ENCODE data around the gene VPS37B.

VPS37B gene

GRCh38 chr12:122888232-122888752 is 7.6 kb downstream of the VPS37B start:
- DNase-seq (ENCODE audit: low read depth): no peak
- TF ChIP-seq CTCF (IDR thresholded peaks at IDR 0.05; ENCODE audit: control insufficient read depth, insufficient read depth, low read depth, low read length, missing control alignments): no peak
- H3K4me3 ChIP-seq (ENCODE audit: control insufficient read depth, low read depth, low read length): no peak overlapping the region; the same call in 1 of the 2 replicates

GRCh38 chr12:122887819-122888212 is 8.1 kb downstream of the VPS37B start:
- H3K4me3 ChIP-seq (ENCODE audit: control insufficient read depth, low read depth, low read length): no peak overlapping the region
- TF ChIP-seq CTCF (IDR thresholded peaks at IDR 0.05; ENCODE audit: control insufficient read depth, insufficient read depth, low read depth, low read length, missing control alignments): no peak
- no peak for DNase-seq (ENCODE audit: low read depth)

- H3K4me3 ChIP-seq (ENCODE audit: control insufficient read depth, low read depth, low read length): no peak overlapping the region
- DNase-seq (ENCODE audit: low read depth): no peak
- no peak for TF ChIP-seq CTCF (IDR thresholded peaks at IDR 0.05; ENCODE audit: control insufficient read depth, insufficient read depth, low read depth, low read length, missing control alignments)
Measured at GRCh38 chr12:122886851-122887818, 8.8 kb downstream of the VPS37B start.

- H3K4me3 ChIP-seq (ENCODE audit: control insufficient read depth, low read depth, low read length): no peak overlapping the region
- no peak for TF ChIP-seq CTCF (IDR thresholded peaks at IDR 0.05; ENCODE audit: control insufficient read depth, insufficient read depth, low read depth, low read length, missing control alignments)
- no peak for DNase-seq (ENCODE audit: low read depth)
Measured at GRCh38 chr12:122886161-122886560, 9.8 kb downstream of the VPS37B start.

- no peak overlapping the region for H3K4me3 ChIP-seq (ENCODE audit: control insufficient read depth, low read depth, low read length)
- DNase-seq (ENCODE audit: low read depth): no peak
- TF ChIP-seq CTCF (IDR thresholded peaks at IDR 0.05; ENCODE audit: control insufficient read depth, insufficient read depth, low read depth, low read length, missing control alignments): no peak
Measured at GRCh38 chr12:122884860-122885259, 11.1 kb downstream of the VPS37B start.

GRCh38 chr12:122884091-122884826 is 11.7 kb downstream of the VPS37B start:
- no peak for TF ChIP-seq CTCF (IDR thresholded peaks at IDR 0.05; ENCODE audit: control insufficient read depth, insufficient read depth, low read depth, low read length, missing control alignments)
- no peak for DNase-seq (ENCODE audit: low read depth)
- no peak overlapping the region for H3K4me3 ChIP-seq (ENCODE audit: control insufficient read depth, low read depth, low read length)

Measured in AG09309 (cell line).